Measurements from ENCODE around the gene TAS2R41. TPM values are rescaled to one million over a fixed set of nuclear protein-coding genes. Genes with fewer than 3 reads are reported as not detected.

TAS2R41 gene
- total and polyA plus RNA-seq, 2 of the 4 experiments (the other 2 are of a cell fraction): not detected

DNA sequence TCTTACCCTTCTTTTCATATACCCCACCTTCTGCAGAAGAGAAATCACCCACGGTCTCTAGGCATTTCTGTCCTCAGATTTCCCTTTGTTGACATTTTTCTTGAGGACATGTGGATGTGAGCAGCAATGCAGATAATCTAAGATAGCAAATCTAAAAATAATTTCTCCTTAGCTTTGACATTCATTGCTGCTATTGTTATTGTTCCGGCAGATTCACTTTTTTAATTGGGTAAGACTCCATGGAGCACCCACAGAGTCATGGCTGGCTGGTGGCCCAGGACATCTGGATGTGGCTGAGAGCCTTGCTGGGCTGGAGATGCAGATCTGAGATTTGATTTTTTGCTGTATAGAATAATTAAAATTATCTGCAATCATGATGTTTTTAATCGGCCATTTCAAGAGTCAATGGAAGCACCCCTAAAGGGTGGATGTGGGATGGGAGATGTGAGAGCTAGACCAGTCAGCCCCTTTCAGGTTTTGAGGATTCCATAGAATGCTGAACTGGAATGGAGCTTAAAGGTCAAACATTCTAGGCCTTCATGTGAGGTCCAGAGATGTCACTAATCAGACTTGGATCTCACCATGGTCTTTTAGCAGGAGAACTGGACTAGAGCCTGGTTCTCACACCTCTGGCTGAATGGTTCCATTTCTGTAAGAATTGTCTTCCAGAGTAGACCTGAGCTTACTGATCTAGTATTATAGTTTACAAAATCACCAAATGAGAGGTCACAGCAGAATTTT, 37.5 kb downstream of the TAS2R41 start:
- H3K36me3 ChIP-seq (ENCODE audit: control insufficient read depth, insufficient read depth, low read length): no peaks in the 10 kb centered on the region
- dilution Hi-C loops (cut with HindIII; ENCODE audit: low sequenced_read_pairs, unreplicated experiment): no loop called here
- DNase-seq: no peak

More for the DNA sequence above, 37.5 kb downstream of the TAS2R41 start:
- Histone ChIP-seq H2AFZ (replicated peaks; ENCODE audit: low read length, poor library complexity) (no peak overlapping the region), H3K56ac (ENCODE audit: extremely low read depth, insufficient read depth, low read length) (no peak overlapping the region), H2BK20ac (ENCODE audit: low read depth, low read length) (no peak overlapping the region), H3K79me1 (ENCODE audit: low read depth in 1 of 2, low read length in 2 of 2) (no peaks in the 10 kb centered on the region), H2AK5ac (ENCODE audit: low read depth, low read length) (no peak overlapping the region), H3K27ac (ENCODE audit: insufficient read depth, low read length) (no peak overlapping the region), H3K23ac (ENCODE audit: low read depth, low read length) (no peak overlapping the region), H3K4me3 (ENCODE audit: insufficient read depth, low read depth, low read length) (no peak overlapping the region), H3K14ac (replicated peaks; ENCODE audit: low read depth, low read length) (no peak overlapping the region), H4K8ac (ENCODE audit: low read depth in 2 of 2, low read length in 2 of 2) (no peak overlapping the region), H2BK120ac (ENCODE audit: low read depth, low read length) (no peak overlapping the region), H3K4ac (ENCODE audit: low read depth, low read length) (no peak overlapping the region), H3K9ac (ENCODE audit: low read depth, low read length) (no peak overlapping the region), H3K4me1 (ENCODE audit: control insufficient read depth, insufficient read depth, low read length) (peaks cover 6% of the 10 kb centered on the region; the same call in 1 of the 2 replicates), H2BK15ac (ENCODE audit: low read depth, low read length) (no peak overlapping the region), H3K4me2 (ENCODE audit: low read depth, low read length) (no peak overlapping the region), H2BK5ac (ENCODE audit: low read depth, low read length, poor library complexity, severe bottlenecking) (no peak overlapping the region), H3K9me3 (ENCODE audit: control insufficient read depth, insufficient read depth, low read length) (no peaks in the 10 kb centered on the region), H4K20me1 (ENCODE audit: insufficient read depth, low read length) (no peaks in the 10 kb centered on the region), H3K18ac (ENCODE audit: low read depth, low read length) (no peak overlapping the region), H4K5ac (ENCODE audit: low read depth, low read length) (no peak overlapping the region), H2AK9ac (replicated peaks; ENCODE audit: low read depth, low read length, poor library complexity) (no peak overlapping the region), H3K9me1 (ENCODE audit: insufficient read depth, low read length) (no peaks in the 10 kb centered on the region), H4K91ac (ENCODE audit: insufficient read depth, low read depth, low read length) (no peak overlapping the region), H3K27me3 (ENCODE audit: control insufficient read depth, insufficient read depth, low read length) (peaks cover 7% of the 10 kb centered on the region)
- in situ Hi-C loops (cut with MboI; ENCODE audit: low sequenced_read_pairs): no loop called here
- CTCF ChIA-PET: interaction anchor here (0.6 kb wide), 1 partner anchor 9 kb away, joined by 3 read pairs; no protein-coding TSS in a partner anchor
- no peak for ATAC-seq (ENCODE audit: low read depth)
- POLR2A ChIA-PET (ENCODE audit: unreplicated experiment): no interaction called here
- TF ChIP-seq CHD1 (IDR thresholded peaks at IDR 0.05; ENCODE audit: low read depth, low read length) (no peak), CEBPB (IDR thresholded peaks at IDR 0.05; ENCODE audit: low read depth, low read length) (no peak), BHLHE40 (IDR thresholded peaks at IDR 0.05; ENCODE audit: low read depth, low read length) (no peak), POLR2A (IDR thresholded peaks at IDR 0.05; ENCODE audit: low read depth, low read length) (no peak), RFX5 (IDR thresholded peaks at IDR 0.05; ENCODE audit: low read depth, low read length) (no peak), MXI1 (IDR thresholded peaks at IDR 0.05; ENCODE audit: borderline replicate concordance, low read depth, low read length) (no peak), RAD21 (IDR thresholded peaks at IDR 0.05; ENCODE audit: low read length) (no peak), MAZ (IDR thresholded peaks at IDR 0.05; ENCODE audit: borderline replicate concordance, low read depth, low read length) (no peak), NFE2L2 (IDR thresholded peaks at IDR 0.05; ENCODE audit: low read depth, low read length) (no peak), USF2 (IDR thresholded peaks at IDR 0.05; ENCODE audit: low read depth, low read length) (no peak), SMC3 (IDR thresholded peaks at IDR 0.05; ENCODE audit: low read depth, low read length) (no peak), CTCF (conservative IDR thresholded peaks at IDR 0.05; ENCODE audit: low read depth, low read length) (no peak), MAFK (IDR thresholded peaks at IDR 0.05; ENCODE audit: low read depth, low read length) (no peak), RCOR1 (IDR thresholded peaks at IDR 0.05; ENCODE audit: insufficient replicate concordance, low read length) (no peak), ELK1 (IDR thresholded peaks at IDR 0.05; ENCODE audit: borderline replicate concordance, low read depth, low read length) (no peak)
- intact Hi-C loops (cut with micrococcal nuclease): no loop called here
- WGBS, 2 experiments (ENCODE audit: extremely low coverage in 2 of 2, insufficient read length in 1 of 2): no CpG with 5 or more reads among the region's 3 CpGs
- no TSS peak for BruUV-seq (replicated peaks)

All from IMR-90 (cell line).